ENCODE measurements around the gene TSTD2.
A peak's percentile ranks its signal among the peaks of the same experiment; 100 is the strongest.
"Not testable (repeated sequence)": the region's sequence is repeated elsewhere in the genome, so short reads cannot be mapped to it uniquely, and the experiment has no call there.

Gene TSTD2

DNA sequence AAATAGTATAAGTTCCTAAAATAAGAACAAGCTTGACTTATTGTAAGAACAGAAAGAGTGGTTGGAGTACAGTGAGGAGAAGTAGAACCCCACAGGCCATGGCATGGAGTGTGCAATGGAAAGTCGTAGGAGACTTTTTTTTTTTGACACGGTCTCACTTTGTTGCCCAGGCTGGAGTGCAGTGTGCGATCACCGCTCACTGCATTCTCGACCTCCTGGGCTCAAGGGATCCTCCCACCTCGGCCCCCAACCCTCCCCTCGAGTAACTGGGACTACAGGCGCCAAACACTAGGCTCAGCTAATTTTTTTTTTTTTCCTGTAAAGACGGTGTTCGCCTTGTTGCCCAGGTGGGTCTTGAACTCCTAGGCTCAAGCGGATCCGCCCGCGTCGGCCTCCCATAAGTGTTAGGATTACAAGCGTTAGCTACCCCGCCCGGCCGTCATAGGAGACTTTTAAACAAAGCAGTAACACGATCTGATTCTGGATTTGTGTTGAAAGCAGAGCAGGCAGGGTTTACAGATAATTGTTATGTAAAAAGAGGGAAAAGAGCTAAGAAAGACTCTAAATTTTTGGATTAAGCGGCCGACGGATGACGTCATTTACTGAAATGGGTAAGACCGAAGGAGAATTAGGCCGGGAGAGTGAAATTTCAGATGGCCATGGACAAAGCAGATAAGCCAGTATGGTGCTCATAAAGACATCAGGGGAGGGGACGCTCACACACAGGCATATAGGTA, 752 bp downstream of the TSTD2 start:
- Histone ChIP-seq H3K27ac (peak overlapping the region; percentile 94 to 96), H3K4me3 (peak overlapping the region; percentile 89)
- TF ChIP-seq CTCF (IDR thresholded peaks at IDR 0.05) = no peak
- DNase-seq (ENCODE audit: low spot score) = peak; percentile 79

- H3K27ac ChIP-seq = no peak overlapping the region
- no peak overlapping the region for H3K4me3 ChIP-seq
- TF ChIP-seq CTCF (IDR thresholded peaks at IDR 0.05) = no peak
- no peak for DNase-seq (ENCODE audit: low spot score)
These were observed 2.6 kb downstream of the TSTD2 start for GRCh38 chr9:97630591-97630990.

GRCh38 chr9:97629156-97629555, 4.0 kb downstream of the TSTD2 start:
- no peak for DNase-seq (ENCODE audit: low spot score)
- TF ChIP-seq CTCF (IDR thresholded peaks at IDR 0.05) = no peak
- no peak overlapping the region for H3K27ac ChIP-seq

DNA sequence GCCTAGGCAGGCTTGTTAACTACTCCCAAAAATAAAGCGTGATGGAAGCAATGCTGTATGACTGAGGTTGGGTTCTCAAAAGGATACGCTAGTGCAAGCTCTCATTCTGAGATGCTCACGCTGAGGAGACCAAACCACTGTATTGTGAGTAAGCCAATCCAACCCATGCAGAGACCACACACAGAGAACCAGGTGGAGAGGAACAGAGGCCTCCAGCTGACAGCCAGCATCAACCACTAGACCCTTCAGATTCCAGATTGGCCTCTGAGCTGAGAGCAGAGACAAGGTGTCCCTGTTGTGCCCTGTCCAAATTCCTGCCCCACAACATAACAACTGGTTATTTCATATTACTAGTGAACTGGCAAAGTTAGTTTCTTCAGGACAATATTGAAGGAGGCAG, 4.5 kb downstream of the TSTD2 start:
- no peak overlapping the region for H3K27ac ChIP-seq
- DNase-seq (ENCODE audit: low spot score) = no peak
- no peak overlapping the region for H3K4me3 ChIP-seq
- TF ChIP-seq CTCF (IDR thresholded peaks at IDR 0.05) = no peak

More at GRCh38 chr9:97629156-97629555, 4.0 kb downstream of the TSTD2 start:
- H3K4me3 ChIP-seq = no peak overlapping the region

GRCh38 chr9:97627624-97628023, 5.5 kb downstream of the TSTD2 start:
- DNase-seq (ENCODE audit: low spot score) = no peak
- no peak overlapping the region for H3K27ac ChIP-seq
- no peak for TF ChIP-seq CTCF (IDR thresholded peaks at IDR 0.05)
- H3K4me3 ChIP-seq = no peak overlapping the region

GRCh38 chr9:97625620-97626019, 7.5 kb downstream of the TSTD2 start:
- no peak for DNase-seq (ENCODE audit: low spot score)
- Histone ChIP-seq H3K4me3 (no peak overlapping the region), H3K27ac (no peak overlapping the region)
- no peak for TF ChIP-seq CTCF (IDR thresholded peaks at IDR 0.05)

GRCh38 chr9:97623946-97624345, 9.2 kb downstream of the TSTD2 start:
- DNase-seq (ENCODE audit: low spot score) = no peak
- H3K27ac ChIP-seq = no peak overlapping the region
- no peak for TF ChIP-seq CTCF (IDR thresholded peaks at IDR 0.05)

DNA sequence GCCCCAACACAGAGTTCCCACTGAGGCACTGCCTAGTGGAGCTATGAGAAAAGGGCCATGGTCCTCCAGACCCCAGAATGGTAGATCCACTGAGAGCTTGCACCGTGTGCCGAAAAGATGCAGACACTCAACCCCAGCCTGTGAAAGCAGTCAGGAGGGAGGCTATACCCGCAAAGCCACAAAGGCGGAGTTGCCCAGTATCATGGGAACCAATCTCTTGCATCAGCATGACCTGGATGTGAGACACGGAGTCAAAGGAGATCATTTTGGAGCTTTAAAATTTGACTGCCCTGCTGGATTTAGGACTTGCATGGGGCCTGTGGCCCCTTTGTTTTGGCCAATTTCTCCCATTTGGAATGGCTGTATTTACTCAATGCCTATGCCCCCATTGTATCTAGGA, 10.7 kb downstream of the TSTD2 start:
- H3K27ac ChIP-seq; H3K4me3 ChIP-seq; DNase-seq (ENCODE audit: low spot score): not testable (repeated sequence)

More at GRCh38 chr9:97623946-97624345, 9.2 kb downstream of the TSTD2 start:
- H3K4me3 ChIP-seq = no peak overlapping the region

- H3K4me3 ChIP-seq; H3K27ac ChIP-seq; DNase-seq (ENCODE audit: low spot score): not testable (repeated sequence)
These were observed 13.1 kb downstream of the TSTD2 start for GRCh38 chr9:97620063-97620462.
